K562 (cell line): ENCODE data around the gene RTF1. TPM values are rescaled to one million over a fixed set of nuclear protein-coding genes. Genes with fewer than 3 reads are reported as not detected.

Experiments used
- ATAC-seq: fragments of 200-7000 bp; cut with Tn5 transposase; 3 replicates; pipeline ENCODE4 v1.9.1; 2020; ENCODE audit warnings: moderate library complexity
- BruUV-seq: library from RNA; stranded (reverse); fragments of 400-500 nt; replicated peaks from 2 replicates; lab custom pipeline; 2021; lab: Mats Ljungman, UMichigan
- CTCF ChIA-PET: fragments of 300-600 bp; formaldehyde crosslinking; extraction: SDS; loops from one replicate; lab custom pipeline; 2021; ENCODE audit warnings: low intra/inter-chr PET ratio; lab: Yijun Ruan, JAX
- POLR2A ChIA-PET: fragments of 300-600, 350-650 bp; sonication (Branson Sonifier 250); formaldehyde crosslinking; extraction: SDS; loops from one replicate; lab custom pipeline; 2021; ENCODE audit warnings: antibody characterized with exemption, inconsistent platforms; lab: Yijun Ruan, JAX
- DNase-seq, 4 experiments: peaks; one replicate each; pipeline versions ENCODE4 v3.0.0 to v3.0.0-alpha.2; 2011 to 2018; ENCODE audit warnings: low spot score in 3 of 4, mixed read lengths in 3 of 4; ENCODE audit errors: extremely low read depth in 1 of 4
- FAIRE-seq: peaks from 2 replicates; lab custom pipeline; 2011; peaks lifted over from hg19 to GRCh38; lab: Jason Lieb, UNC
- H2AFZ ChIP-seq: 2 replicates; pipeline ENCODE4 v1.6.0; 2011; ENCODE audit warnings: low read depth, low read length, control low read depth, inconsistent platforms
- H3K27ac ChIP-seq: fragments of 200-600 bp; 3 replicates; pipeline ENCODE4 v1.8.0; 2011; ENCODE audit warnings: low read depth, mild to moderate bottlenecking, control low read depth, inconsistent platforms, low read length, moderate library complexity, mixed read lengths; ENCODE audit errors: extremely low read depth
- H3K27me3 ChIP-seq, 2 experiments: fragments of 300-600 bp in 1 of 2; 2 replicates in 1 of 2; 3 replicates in 1 of 2; pipeline versions ENCODE4 v1.6.0 to v1.8.0; 2011; ENCODE audit warnings: inconsistent platforms in 2 of 2, low read length in 2 of 2, mild to moderate bottlenecking in 1 of 2, mixed read lengths in 1 of 2, moderate library complexity in 1 of 2; ENCODE audit not compliant: control insufficient read depth in 2 of 2, insufficient read depth in 2 of 2
- H3K36me3 ChIP-seq: fragments of 300-600 bp; 3 replicates; pipeline ENCODE4 v1.8.0; 2011; ENCODE audit warnings: mild to moderate bottlenecking, low read length, inconsistent platforms; ENCODE audit not compliant: control insufficient read depth, insufficient read depth
- H3K4me1 ChIP-seq, 2 experiments: fragments of 200-600 bp in 1 of 2; replicated peaks in 1 of 2; 2 replicates in 1 of 2; 3 replicates in 1 of 2; pipeline versions ENCODE4 v1.5.1 to v1.8.0; 2011; ENCODE audit warnings: inconsistent platforms in 2 of 2, low read length in 2 of 2, mild to moderate bottlenecking in 1 of 2, mixed read lengths in 1 of 2, moderate library complexity in 1 of 2; ENCODE audit not compliant: control insufficient read depth in 2 of 2, insufficient read depth in 2 of 2
- H3K4me2 ChIP-seq: 2 replicates; pipeline ENCODE4 v1.6.1; 2011; ENCODE audit warnings: low read length, control low read depth, inconsistent platforms, mixed read lengths; ENCODE audit not compliant: insufficient read depth
- H3K4me3 ChIP-seq: fragments of 200-600 bp; sonication (generic), shearing (Covaris generic); 2 replicates; pipeline ENCODE4 v1.5.1; 2016; ENCODE audit warnings: control low read depth, inconsistent platforms
- H3K79me2 ChIP-seq: fragments of 200-600 bp; 3 replicates; pipeline ENCODE4 v1.8.0; 2011; ENCODE audit warnings: low read length, inconsistent platforms; ENCODE audit not compliant: control insufficient read depth, insufficient read depth
- H3K9ac ChIP-seq, 2 experiments: 2 replicates each; pipeline versions ENCODE4 v1.6.0 to v1.6.1; 2011; ENCODE audit warnings: low read depth in 2 of 2, low read length in 2 of 2, control low read depth in 1 of 2, inconsistent platforms in 1 of 2, mild to moderate bottlenecking in 1 of 2, mixed read lengths in 1 of 2; ENCODE audit not compliant: insufficient read depth in 1 of 2
- H3K9me1 ChIP-seq: one replicate; pipeline ENCODE4 v1.6.0; 2011; ENCODE audit warnings: inconsistent platforms, mild to moderate bottlenecking, low read length, moderate library complexity; ENCODE audit not compliant: control insufficient read depth, insufficient read depth
- H3K9me3 ChIP-seq: replicated peaks from 2 replicates; pipeline ENCODE4 v1.5.1; 2011; ENCODE audit warnings: low read depth, low read length, inconsistent platforms; ENCODE audit not compliant: control insufficient read depth, insufficient read depth
- H4K20me1 ChIP-seq: replicated peaks from 2 replicates; pipeline ENCODE4 v1.6.1; 2011; ENCODE audit warnings: low read length, inconsistent platforms, mixed read lengths; ENCODE audit not compliant: control insufficient read depth, insufficient read depth
- CREBBP ChIP-seq: IDR thresholded peaks from one replicate; pipeline ENCODE4 v1.6.1; 2012; ENCODE audit warnings: low read depth, mild to moderate bottlenecking, control low read depth, inconsistent platforms, low read length
- HDAC1 ChIP-seq, 2 experiments: fragments of 450-650 bp; IDR thresholded peaks; 2 replicates each; pipeline ENCODE4 v1.6.1; 2016 to 2017; ENCODE audit warnings: inconsistent platforms in 1 of 2, mild to moderate bottlenecking in 1 of 2, moderate library complexity in 1 of 2
- KDM4B ChIP-seq, 2 experiments: fragments of 450-650 bp in 1 of 2; sonication (generic) in 1 of 2; IDR thresholded peaks; 2 replicates each; pipeline ENCODE4 v1.6.1; 2016 to 2017; ENCODE audit warnings: borderline replicate concordance in 2 of 2, antibody characterized with exemption in 1 of 2, low read depth in 1 of 2, mild to moderate bottlenecking in 1 of 2
- MAFF ChIP-seq: IDR thresholded peaks from 2 replicates; pipeline ENCODE4 v1.6.1; 2012; ENCODE audit warnings: low read length, improper control_type of control experiment
- MBD2 ChIP-seq: sonication (generic); IDR thresholded peaks from 2 replicates; pipeline ENCODE4 v1.6.1; 2016; ENCODE audit warnings: low read depth, borderline replicate concordance
- NFE2L1 ChIP-seq: fragments of 450-650 bp; IDR thresholded peaks from 2 replicates; pipeline ENCODE4 v1.6.1; 2016; ENCODE audit warnings: missing genetic modification characterization, low read depth, mild to moderate bottlenecking, missing compliant biosample characterization, moderate library complexity, borderline replicate concordance
- OTX1 ChIP-seq: fragments of 450-650 bp; formaldehyde crosslinking; IDR thresholded peaks from 2 replicates; pipeline ENCODE4 v1.4.0; 2022; ENCODE audit warnings: mild to moderate bottlenecking
- RBM15 ChIP-seq: fragments of 200-400 bp; formaldehyde crosslinking; IDR thresholded peaks from 2 replicates; pipeline ENCODE4 v1.6.1; 2018; ENCODE audit warnings: mild to moderate bottlenecking, low read length, moderate library complexity; ENCODE audit not compliant: insufficient read depth
- SREBF2 ChIP-seq: sonication (generic); formaldehyde crosslinking; IDR thresholded peaks from 2 replicates; pipeline ENCODE4 v1.4.0; 2020; ENCODE audit warnings: mild to moderate bottlenecking, missing genetic modification reagents
- ZBTB8A ChIP-seq: fragments of 450-650 bp; IDR thresholded peaks from 2 replicates; pipeline ENCODE4 v1.6.1; 2018; ENCODE audit warnings: mild to moderate bottlenecking, moderate library complexity; ENCODE audit not compliant: partially characterized antibody
- ZFP1 ChIP-seq: fragments of 450-650 bp; formaldehyde crosslinking; IDR thresholded peaks from 2 replicates; pipeline ENCODE4 v1.4.0; 2020; ENCODE audit warnings: mild to moderate bottlenecking, mixed read lengths
- WGBS: fragments of 100-300 bp; shearing (Covaris generic); methylation state at CpG from one replicate; pipeline ENCODE4 v1.1.6; 2016; ENCODE audit warnings: low coverage, mixed read lengths; ENCODE audit not compliant: insufficient coverage; ENCODE audit errors: missing lambda C conversion rate; 5-methylcytosine and 5-hydroxymethylcytosine counted together
- in situ Hi-C: fragments of 300-500 bp; cut with MboI; formaldehyde crosslinking; loops from 4 replicates; pipeline ENCODE4 v1.15.0; 2018; ENCODE audit warnings: inconsistent platforms, mixed read lengths
- intact Hi-C: fragments of 100-400 bp; cut with micrococcal nuclease; formaldehyde crosslinking; loops from 2 replicates; pipeline ENCODE4 v1.14.2; 2022
- polyA plus RNA-seq, 8 experiments: library from polyadenylated mRNA; depleted of rRNA in 4 of 8; stranded (reverse) in 5 of 8; unstranded in 3 of 8; fragments of >200 nt; fragmentation: Nextera tagmentation in 2 of 8; fragmentation: Illumina TruSeq in 1 of 8; extraction: Ambion mirVana in 2 of 8; extraction: Trizol in 1 of 8; gene quantifications; 2 replicates each; pipeline versions ENCODE4 v1.2.1 to v1.2.3, GENCODE V29; 2011 to 2014; ENCODE audit warnings: inconsistent platforms in 1 of 8, missing spikeins in 1 of 8
- total RNA-seq, 7 experiments: library from RNA; depleted of rRNA in 6 of 7; stranded (reverse); fragments of >200 nt in 6 of 7; fragmentation: Illumina TruSeq in 2 of 7; extraction: Trizol in 2 of 7; gene quantifications; 2 replicates each; pipeline versions ENCODE4 v1.2.1 to v1.2.3, GENCODE V29; 2011 to 2021; ENCODE audit warnings: low replicate concordance in 1 of 7
- TF ChIP-seq, protein P1 (sequence below): fragments of 450-650 bp; IDR thresholded peaks from one replicate; pipeline ENCODE4 v1.6.1; 2018; ENCODE audit warnings: mild to moderate bottlenecking, moderate library complexity; ENCODE audit not compliant: partially characterized antibody
- TF ChIP-seq, protein P2 (sequence below): sonication (generic); formaldehyde crosslinking; IDR thresholded peaks from 2 replicates; pipeline ENCODE4 v1.8.0; 2022; ENCODE audit warnings: missing genetic modification reagents, mild to moderate bottlenecking, moderate library complexity, borderline replicate concordance
- TF ChIP-seq, protein P3 (sequence below): sonication (generic); IDR thresholded peaks from 2 replicates; pipeline ENCODE4 v1.6.1; 2016

RTF1 gene
- total and polyA plus RNA-seq, 9 of the 15 experiments (the other 6 are each of a cell fraction or from before 2014, with no cell fraction given), result 7.6 to 69.5 (median 31.5) TPM

DNA sequence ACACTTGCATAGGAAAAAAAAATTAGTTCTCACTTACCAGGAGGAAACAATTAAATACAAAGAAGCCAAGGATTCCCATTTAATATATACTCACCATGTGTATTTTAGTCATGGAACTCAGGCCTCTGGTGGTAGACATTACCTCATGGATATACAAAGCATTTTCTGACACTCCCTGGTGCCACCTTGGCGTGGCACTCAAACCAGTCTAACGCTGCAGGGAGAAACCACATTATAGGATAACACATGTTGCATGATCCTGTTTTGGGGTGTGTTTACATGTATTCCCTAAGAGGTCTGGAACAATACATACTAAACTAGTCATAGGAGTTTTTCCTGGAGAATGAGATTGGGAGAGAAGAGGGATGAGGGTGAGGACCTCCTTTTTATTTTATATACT is 5.9 kb upstream of the RTF1 start:
- ATAC-seq (no peak), FAIRE-seq (no peak), DNase-seq (no peak)
- ChIA-PET CTCF (no interaction called here), POLR2A (interaction anchor here (0.7 to 1.4 kb wide), 4 partner anchors 10 to 513 kb away, joined by 3 to 8 read pairs (median 4); no protein-coding TSS in a partner anchor)
- no peaks in the 10 kb centered on the region for H3K9me3 ChIP-seq
- intact Hi-C loops, result no loop called here
- TF ChIP-seq NFE2L1 (tag) (no peak), ZBTB8A (no peak), CREBBP (no peak), RBM15 (no peak), MAFF (no peak), ZFP1 (CRISPR knock-in tag) (no peak), SREBF2 (CRISPR knock-in tag) (no peak), OTX1 (CRISPR knock-in tag) (no peak), MBD2 (no peak), KDM4B (IDR thresholded peaks at IDR 0.05; ENCODE audit: borderline replicate concordance in 2 of 2, low read depth in 1 of 2) (no peak), HDAC1 (IDR thresholded peaks at IDR 0.05) (no peak)
- TF ChIP-seq, protein P1, sequence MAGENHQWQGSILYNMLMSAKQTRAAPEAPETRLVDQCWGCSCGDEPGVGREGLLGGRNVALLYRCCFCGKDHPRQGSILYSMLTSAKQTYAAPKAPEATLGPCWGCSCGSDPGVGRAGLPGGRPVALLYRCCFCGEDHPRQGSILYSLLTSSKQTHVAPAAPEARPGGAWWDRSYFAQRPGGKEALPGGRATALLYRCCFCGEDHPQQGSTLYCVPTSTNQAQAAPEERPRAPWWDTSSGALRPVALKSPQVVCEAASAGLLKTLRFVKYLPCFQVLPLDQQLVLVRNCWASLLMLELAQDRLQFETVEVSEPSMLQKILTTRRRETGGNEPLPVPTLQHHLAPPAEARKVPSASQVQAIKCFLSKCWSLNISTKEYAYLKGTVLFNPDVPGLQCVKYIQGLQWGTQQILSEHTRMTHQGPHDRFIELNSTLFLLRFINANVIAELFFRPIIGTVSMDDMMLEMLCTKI, result no peak
- TF ChIP-seq, protein P2, sequence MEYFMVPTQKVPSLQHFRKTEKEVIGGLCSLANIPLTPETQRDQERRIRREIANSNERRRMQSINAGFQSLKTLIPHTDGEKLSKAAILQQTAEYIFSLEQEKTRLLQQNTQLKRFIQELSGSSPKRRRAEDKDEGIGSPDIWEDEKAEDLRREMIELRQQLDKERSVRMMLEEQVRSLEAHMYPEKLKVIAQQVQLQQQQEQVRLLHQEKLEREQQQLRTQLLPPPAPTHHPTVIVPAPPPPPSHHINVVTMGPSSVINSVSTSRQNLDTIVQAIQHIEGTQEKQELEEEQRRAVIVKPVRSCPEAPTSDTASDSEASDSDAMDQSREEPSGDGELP (CRISPR knock-in tag), result no peak
- TF ChIP-seq, protein P3, sequence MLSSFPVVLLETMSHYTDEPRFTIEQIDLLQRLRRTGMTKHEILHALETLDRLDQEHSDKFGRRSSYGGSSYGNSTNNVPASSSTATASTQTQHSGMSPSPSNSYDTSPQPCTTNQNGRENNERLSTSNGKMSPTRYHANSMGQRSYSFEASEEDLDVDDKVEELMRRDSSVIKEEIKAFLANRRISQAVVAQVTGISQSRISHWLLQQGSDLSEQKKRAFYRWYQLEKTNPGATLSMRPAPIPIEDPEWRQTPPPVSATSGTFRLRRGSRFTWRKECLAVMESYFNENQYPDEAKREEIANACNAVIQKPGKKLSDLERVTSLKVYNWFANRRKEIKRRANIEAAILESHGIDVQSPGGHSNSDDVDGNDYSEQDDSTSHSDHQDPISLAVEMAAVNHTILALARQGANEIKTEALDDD, result no peak
- H3K36me3 ChIP-seq, result no peaks in the 10 kb centered on the region
- H3K27ac ChIP-seq, result no peak overlapping the region
- no peaks in the 10 kb centered on the region for H3K27me3 ChIP-seq
- H4K20me1 ChIP-seq, result 0 out of 2 replicates have a peak, but pooled peaks cover 4% of the 10 kb centered on the region
- H2AFZ ChIP-seq, result no peak overlapping the region
- H3K9ac ChIP-seq, result no peak overlapping the region
- H3K9me1 ChIP-seq, result no peaks in the 10 kb centered on the region
- 68% methylated on average over 2 of the region's 2 CpGs for WGBS
- no peak overlapping the region for H3K4me3 ChIP-seq
- H3K79me2 ChIP-seq, result peaks cover 10% of the 10 kb centered on the region
- H3K4me1 ChIP-seq, result peaks cover 12 to 16% of the 10 kb centered on the region in 2 experiments; a peak in 4 of 5 replicates
- H3K4me2 ChIP-seq, result no peak overlapping the region
- in situ Hi-C loops, result no loop called here
- no TSS peak for BruUV-seq
